K562 (cell line): ENCODE data around the gene MPV17L2. TPM values are rescaled to one million over a fixed set of nuclear protein-coding genes. Genes with fewer than 3 reads are reported as not detected.

Experiments used
- ARID2 ChIP-seq: fragments of 450-650 bp; IDR thresholded peaks from 2 replicates; pipeline ENCODE4 v1.6.1; 2017; ENCODE audit warnings: antibody characterized with exemption, mild to moderate bottlenecking
- ETV1 ChIP-seq: fragments of 450-650 bp; conservative IDR thresholded peaks from 2 replicates; pipeline ENCODE4 v1.6.1; 2016; ENCODE audit warnings: missing genetic modification characterization, control low read depth, low read depth, missing compliant biosample characterization
- GABPB1 ChIP-seq: sonication (generic); formaldehyde crosslinking; IDR thresholded peaks from 2 replicates; pipeline ENCODE4 v1.8.0; 2022; ENCODE audit warnings: mild to moderate bottlenecking, missing genetic modification reagents
- HEY1 ChIP-seq: fragments of 250-450 bp; sonication (Bioruptor Pico); IDR thresholded peaks from 2 replicates; pipeline ENCODE4 v1.5.0; 2020; ENCODE audit warnings: mild to moderate bottlenecking, moderate library complexity, borderline replicate concordance
- KDM2B ChIP-seq: fragments of 250-450 bp; sonication (Bioruptor Pico); IDR thresholded peaks from 2 replicates; pipeline ENCODE4 v1.8.0; 2021; ENCODE audit warnings: mild to moderate bottlenecking, moderate library complexity
- MTA3 ChIP-seq: fragments of 450-650 bp; formaldehyde crosslinking; IDR thresholded peaks from 2 replicates; pipeline ENCODE4 v1.6.1; 2017; ENCODE audit warnings: mild to moderate bottlenecking, borderline replicate concordance
- MYNN ChIP-seq, 2 experiments: sonication (generic); formaldehyde crosslinking in 1 of 2; IDR thresholded peaks; 2 replicates each; pipeline versions ENCODE4 v1.5.0 to v1.6.1; 2016 to 2020; ENCODE audit warnings: antibody characterized with exemption in 1 of 2, missing genetic modification reagents in 1 of 2
- NR3C1 ChIP-seq: sonication (generic); formaldehyde crosslinking; IDR thresholded peaks from 2 replicates; pipeline ENCODE4 v1.8.1; 2022; ENCODE audit warnings: missing genetic modification reagents
- PHF20 ChIP-seq: fragments of 450-650 bp; IDR thresholded peaks from 2 replicates; pipeline ENCODE4 v1.6.1; 2018; ENCODE audit not compliant: partially characterized antibody
- RNF2 ChIP-seq: sonication (generic); IDR thresholded peaks from 2 replicates; pipeline ENCODE4 v1.6.1; 2016
- ZBTB7A ChIP-seq: IDR thresholded peaks from 2 replicates; pipeline ENCODE4 v1.6.1; 2011; ENCODE audit warnings: low read depth, mild to moderate bottlenecking, low read length, moderate library complexity, borderline replicate concordance; ENCODE audit not compliant: control insufficient read depth
- ZNF140 ChIP-seq: fragments of 250-450 bp; sonication (Bioruptor Pico); IDR thresholded peaks from 2 replicates; pipeline ENCODE4 v1.8.0; 2021; ENCODE audit warnings: moderate library complexity, mild to moderate bottlenecking, inconsistent platforms
- polyA plus RNA-seq, 8 experiments: library from polyadenylated mRNA; depleted of rRNA in 4 of 8; stranded (reverse) in 5 of 8; unstranded in 3 of 8; fragments of >200 nt; fragmentation: Nextera tagmentation in 2 of 8; fragmentation: Illumina TruSeq in 1 of 8; extraction: Ambion mirVana in 2 of 8; extraction: Trizol in 1 of 8; gene quantifications; 2 replicates each; pipeline versions ENCODE4 v1.2.1 to v1.2.3, GENCODE V29; 2011 to 2014; ENCODE audit warnings: inconsistent platforms in 1 of 8, missing spikeins in 1 of 8
- total RNA-seq, 7 experiments: library from RNA; depleted of rRNA in 6 of 7; stranded (reverse); fragments of >200 nt in 6 of 7; fragmentation: Illumina TruSeq in 2 of 7; extraction: Trizol in 2 of 7; gene quantifications; 2 replicates each; pipeline versions ENCODE4 v1.2.1 to v1.2.3, GENCODE V29; 2011 to 2021; ENCODE audit warnings: low replicate concordance in 1 of 7
- TF ChIP-seq, protein P1 (sequence below), 2 experiments: fragments of 200-800 bp in 1 of 2; sonication (Bioruptor generic) in 1 of 2; sonication (generic) in 1 of 2; formaldehyde crosslinking in 1 of 2; IDR thresholded peaks in 1 of 2; conservative IDR thresholded peaks in 1 of 2; 2 replicates each; pipeline versions ENCODE4 v1.5.0 to v1.6.1; 2016 to 2020; ENCODE audit warnings: missing compliant biosample characterization in 1 of 2, missing genetic modification characterization in 1 of 2, missing genetic modification reagents in 1 of 2
- TF ChIP-seq, protein P2 (sequence below): sonication (generic); formaldehyde crosslinking; IDR thresholded peaks from 2 replicates; pipeline ENCODE4 v1.8.0; 2022; ENCODE audit warnings: mild to moderate bottlenecking, low read depth, missing genetic modification reagents
- TF ChIP-seq, protein P3 (sequence below): fragments of 200-800 bp; sonication (Bioruptor generic); IDR thresholded peaks from 2 replicates; pipeline ENCODE4 v1.6.1; 2017; ENCODE audit warnings: missing genetic modification characterization, missing compliant biosample characterization
- TF ChIP-seq, protein P4 (sequence below): fragments of 450-650 bp; IDR thresholded peaks from one replicate; pipeline ENCODE4 v1.6.1; 2018; ENCODE audit warnings: mild to moderate bottlenecking, moderate library complexity; ENCODE audit not compliant: partially characterized antibody
- TF ChIP-seq, protein P5 (sequence below): fragments of 450-650 bp; formaldehyde crosslinking; IDR thresholded peaks from 2 replicates; pipeline ENCODE4 v1.4.0; 2022; ENCODE audit warnings: mild to moderate bottlenecking, moderate library complexity
- TF ChIP-seq, protein P6 (sequence below): fragments of 250-450 bp; sonication (Bioruptor Pico); IDR thresholded peaks from 2 replicates; pipeline ENCODE4 v1.8.0; 2022; ENCODE audit warnings: moderate library complexity, mild to moderate bottlenecking, inconsistent platforms

MPV17L2 gene
- total and polyA plus RNA-seq, 9 of the 15 experiments (the other 6 are each of a cell fraction or from before 2014, with no cell fraction given), result 10.6 to 60.2 (median 28.5) TPM

DNA sequence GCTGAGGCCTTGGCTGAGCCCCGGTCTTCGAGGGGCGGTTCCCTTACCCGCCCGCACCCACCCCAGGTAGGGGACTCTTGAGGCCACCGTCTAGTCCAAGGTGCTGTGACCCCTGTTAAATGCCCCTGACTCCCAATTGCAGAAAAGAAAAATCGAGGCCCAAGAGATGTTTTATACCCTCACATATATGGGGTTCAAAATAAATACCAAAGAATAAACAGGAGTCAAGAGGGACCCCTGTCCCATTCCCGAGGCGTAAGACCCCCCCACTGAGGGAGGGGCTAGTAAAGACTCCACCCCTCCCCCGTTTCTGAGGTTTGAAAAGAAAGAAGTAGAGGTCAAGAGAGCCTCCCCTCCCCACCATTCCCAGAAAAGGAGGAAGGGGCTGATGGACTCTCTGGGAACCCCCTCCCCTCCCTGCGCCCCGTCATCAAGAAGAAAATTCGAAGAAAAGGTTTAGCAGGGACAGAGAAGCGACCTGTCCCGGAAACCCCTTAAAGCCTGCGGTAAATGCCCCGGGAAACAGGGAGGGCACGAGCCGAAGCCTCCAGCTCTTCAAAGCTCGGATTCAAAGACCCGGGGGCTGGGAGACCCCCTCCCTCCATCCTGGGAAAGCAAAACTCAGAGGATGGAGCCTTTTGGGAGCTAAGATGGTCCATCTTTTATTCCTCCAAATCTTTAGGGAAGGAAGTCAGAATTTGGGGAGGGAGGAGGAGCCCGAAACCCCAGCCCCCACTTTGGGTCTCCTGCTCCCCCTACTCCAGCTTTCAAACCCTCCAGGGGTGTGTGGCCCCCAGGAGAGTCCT is 11.6 kb downstream of the MPV17L2 start (continued):
- TF ChIP-seq, protein P1, sequence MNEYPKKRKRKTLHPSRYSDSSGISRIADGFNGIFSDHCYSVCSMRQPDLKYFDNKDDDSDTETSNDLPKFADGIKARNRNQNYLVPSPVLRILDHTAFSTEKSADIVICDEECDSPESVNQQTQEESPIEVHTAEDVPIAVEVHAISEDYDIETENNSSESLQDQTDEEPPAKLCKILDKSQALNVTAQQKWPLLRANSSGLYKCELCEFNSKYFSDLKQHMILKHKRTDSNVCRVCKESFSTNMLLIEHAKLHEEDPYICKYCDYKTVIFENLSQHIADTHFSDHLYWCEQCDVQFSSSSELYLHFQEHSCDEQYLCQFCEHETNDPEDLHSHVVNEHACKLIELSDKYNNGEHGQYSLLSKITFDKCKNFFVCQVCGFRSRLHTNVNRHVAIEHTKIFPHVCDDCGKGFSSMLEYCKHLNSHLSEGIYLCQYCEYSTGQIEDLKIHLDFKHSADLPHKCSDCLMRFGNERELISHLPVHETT (CRISPR knock-in tag; conservative IDR thresholded peaks at IDR 0.05 in 1 of 2, IDR thresholded peaks at IDR 0.05 in 1 of 2), result peak in 1 of 2 experiments; percentile 31; a peak in 1 of 4 replicates
- TF ChIP-seq GABPB1 (peak; percentile 14; the same call in 1 of the 2 replicates), KDM2B (CRISPR knock-in tag) (no peak), RNF2 (0 out of 2 replicates have a peak, but pooled peaks have one; percentile 42), ZNF140 (no peak), ARID2 (no peak), NR3C1 (no peak), MYNN (IDR thresholded peaks at IDR 0.05) (no peak), MYNN (CRISPR knock-in tag; IDR thresholded peaks at IDR 0.05) (no peak), ETV1 (no peak), PHF20 (no peak), HEY1 (CRISPR knock-in tag) (peak; percentile 16; the same call in 1 of the 2 replicates), ZBTB7A (peak; percentile 97), MTA3 (0 out of 2 replicates have a peak, but pooled peaks have one; percentile 14)
- TF ChIP-seq, protein P2, sequence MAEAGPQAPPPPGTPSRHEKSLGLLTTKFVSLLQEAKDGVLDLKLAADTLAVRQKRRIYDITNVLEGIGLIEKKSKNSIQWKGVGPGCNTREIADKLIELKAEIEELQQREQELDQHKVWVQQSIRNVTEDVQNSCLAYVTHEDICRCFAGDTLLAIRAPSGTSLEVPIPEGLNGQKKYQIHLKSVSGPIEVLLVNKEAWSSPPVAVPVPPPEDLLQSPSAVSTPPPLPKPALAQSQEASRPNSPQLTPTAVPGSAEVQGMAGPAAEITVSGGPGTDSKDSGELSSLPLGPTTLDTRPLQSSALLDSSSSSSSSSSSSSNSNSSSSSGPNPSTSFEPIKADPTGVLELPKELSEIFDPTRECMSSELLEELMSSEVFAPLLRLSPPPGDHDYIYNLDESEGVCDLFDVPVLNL, result no peak
- TF ChIP-seq, protein P3, sequence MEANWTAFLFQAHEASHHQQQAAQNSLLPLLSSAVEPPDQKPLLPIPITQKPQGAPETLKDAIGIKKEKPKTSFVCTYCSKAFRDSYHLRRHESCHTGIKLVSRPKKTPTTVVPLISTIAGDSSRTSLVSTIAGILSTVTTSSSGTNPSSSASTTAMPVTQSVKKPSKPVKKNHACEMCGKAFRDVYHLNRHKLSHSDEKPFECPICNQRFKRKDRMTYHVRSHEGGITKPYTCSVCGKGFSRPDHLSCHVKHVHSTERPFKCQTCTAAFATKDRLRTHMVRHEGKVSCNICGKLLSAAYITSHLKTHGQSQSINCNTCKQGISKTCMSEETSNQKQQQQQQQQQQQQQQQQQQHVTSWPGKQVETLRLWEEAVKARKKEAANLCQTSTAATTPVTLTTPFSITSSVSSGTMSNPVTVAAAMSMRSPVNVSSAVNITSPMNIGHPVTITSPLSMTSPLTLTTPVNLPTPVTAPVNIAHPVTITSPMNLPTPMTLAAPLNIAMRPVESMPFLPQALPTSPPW (CRISPR knock-in tag), result peak; percentile 84
- TF ChIP-seq, protein P4, sequence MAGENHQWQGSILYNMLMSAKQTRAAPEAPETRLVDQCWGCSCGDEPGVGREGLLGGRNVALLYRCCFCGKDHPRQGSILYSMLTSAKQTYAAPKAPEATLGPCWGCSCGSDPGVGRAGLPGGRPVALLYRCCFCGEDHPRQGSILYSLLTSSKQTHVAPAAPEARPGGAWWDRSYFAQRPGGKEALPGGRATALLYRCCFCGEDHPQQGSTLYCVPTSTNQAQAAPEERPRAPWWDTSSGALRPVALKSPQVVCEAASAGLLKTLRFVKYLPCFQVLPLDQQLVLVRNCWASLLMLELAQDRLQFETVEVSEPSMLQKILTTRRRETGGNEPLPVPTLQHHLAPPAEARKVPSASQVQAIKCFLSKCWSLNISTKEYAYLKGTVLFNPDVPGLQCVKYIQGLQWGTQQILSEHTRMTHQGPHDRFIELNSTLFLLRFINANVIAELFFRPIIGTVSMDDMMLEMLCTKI, result no peak
- TF ChIP-seq, protein P5, sequence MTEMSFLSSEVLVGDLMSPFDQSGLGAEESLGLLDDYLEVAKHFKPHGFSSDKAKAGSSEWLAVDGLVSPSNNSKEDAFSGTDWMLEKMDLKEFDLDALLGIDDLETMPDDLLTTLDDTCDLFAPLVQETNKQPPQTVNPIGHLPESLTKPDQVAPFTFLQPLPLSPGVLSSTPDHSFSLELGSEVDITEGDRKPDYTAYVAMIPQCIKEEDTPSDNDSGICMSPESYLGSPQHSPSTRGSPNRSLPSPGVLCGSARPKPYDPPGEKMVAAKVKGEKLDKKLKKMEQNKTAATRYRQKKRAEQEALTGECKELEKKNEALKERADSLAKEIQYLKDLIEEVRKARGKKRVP, result 0 out of 2 replicates have a peak, but pooled peaks have one; percentile 17
- TF ChIP-seq, protein P6, sequence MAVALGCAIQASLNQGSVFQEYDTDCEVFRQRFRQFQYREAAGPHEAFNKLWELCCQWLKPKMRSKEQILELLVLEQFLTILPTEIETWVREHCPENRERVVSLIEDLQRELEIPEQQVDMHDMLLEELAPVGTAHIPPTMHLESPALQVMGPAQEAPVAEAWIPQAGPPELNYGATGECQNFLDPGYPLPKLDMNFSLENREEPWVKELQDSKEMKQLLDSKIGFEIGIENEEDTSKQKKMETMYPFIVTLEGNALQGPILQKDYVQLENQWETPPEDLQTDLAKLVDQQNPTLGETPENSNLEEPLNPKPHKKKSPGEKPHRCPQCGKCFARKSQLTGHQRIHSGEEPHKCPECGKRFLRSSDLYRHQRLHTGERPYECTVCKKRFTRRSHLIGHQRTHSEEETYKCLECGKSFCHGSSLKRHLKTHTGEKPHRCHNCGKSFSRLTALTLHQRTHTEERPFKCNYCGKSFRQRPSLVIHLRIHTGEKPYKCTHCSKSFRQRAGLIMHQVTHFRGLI (CRISPR knock-in tag), result no peak
